Endothelial cell of umbilical vein (primary cell): Measurements from ENCODE around the gene TMOD2. TPM values are rescaled to one million over a fixed set of nuclear protein-coding genes. Genes with fewer than 3 reads are reported as not detected.

Experiments
- BruUV-seq: library from RNA; stranded (reverse); fragments of 400-500 nt; replicated peaks from 2 replicates; lab custom pipeline; 2021; lab: Mats Ljungman, UMichigan
- CTCF ChIA-PET: fragments of 300-600, 350-600 bp; sonication (Branson Sonifier 250); formaldehyde crosslinking; loops from one replicate; lab custom pipeline; 2021; ENCODE audit warnings: antibody characterized with exemption, inconsistent platforms; lab: Charles Lee
- POLR2A ChIA-PET: fragments of 300-600, 350-600 bp; sonication (Branson Sonifier 250); formaldehyde crosslinking; loops from one replicate; lab custom pipeline; 2021; ENCODE audit warnings: antibody characterized with exemption, inconsistent platforms; lab: Charles Lee
- DNase-seq: peaks from one replicate; pipeline ENCODE4 v3.0.0-alpha.2; 2011; ENCODE audit warnings: low read depth, low spot score
- FAIRE-seq: peaks from 2 replicates; lab custom pipeline; 2011; peaks lifted over from hg19 to GRCh38; lab: Jason Lieb, UNC
- H2AFZ ChIP-seq: 2 replicates; pipeline ENCODE4 v1.6.0; 2012; ENCODE audit warnings: low read depth, low read length, control low read depth, inconsistent platforms
- H3K27ac ChIP-seq: 2 replicates; pipeline ENCODE4 v1.5.1; 2011; ENCODE audit warnings: low read depth, mild to moderate bottlenecking, control low read depth, low read length, moderate library complexity; ENCODE audit not compliant: insufficient read depth
- H3K27me3 ChIP-seq, 2 experiments: 2 replicates each; pipeline versions ENCODE4 v1.6.0 to v1.6.1; 2011; ENCODE audit warnings: low read length in 2 of 2, mixed read lengths in 1 of 2; ENCODE audit not compliant: control insufficient read depth in 2 of 2, insufficient read depth in 2 of 2
- H3K36me3 ChIP-seq, 2 experiments: 2 replicates in 1 of 2; 3 replicates in 1 of 2; pipeline ENCODE4 v1.5.1; 2011; ENCODE audit warnings: low read length in 2 of 2, mild to moderate bottlenecking in 1 of 2, moderate library complexity in 1 of 2; ENCODE audit not compliant: control insufficient read depth in 2 of 2, insufficient read depth in 2 of 2; ENCODE audit errors: extremely low read depth in 1 of 2
- H3K4me1 ChIP-seq: 3 replicates; pipeline ENCODE4 v1.5.1; 2011; ENCODE audit warnings: mild to moderate bottlenecking, low read length; ENCODE audit not compliant: control insufficient read depth, insufficient read depth; ENCODE audit errors: extremely low read depth
- H3K4me2 ChIP-seq: 2 replicates; pipeline ENCODE4 v1.6.1; 2011; ENCODE audit warnings: low read length, control low read depth, mixed read lengths; ENCODE audit not compliant: insufficient read depth
- H3K4me3 ChIP-seq, 3 experiments: fragments of 200-600 bp in 1 of 3; sonication (generic), shearing (Covaris generic) in 1 of 3; replicated peaks in 1 of 3; 2 replicates each; pipeline ENCODE4 v1.5.1; 2011 to 2016; ENCODE audit warnings: control low read depth in 3 of 3, low read length in 3 of 3, mild to moderate bottlenecking in 2 of 3, inconsistent platforms in 1 of 3, low read depth in 1 of 3, moderate library complexity in 1 of 3; ENCODE audit not compliant: insufficient read depth in 1 of 3
- H3K79me2 ChIP-seq: 2 replicates; pipeline ENCODE4 v1.6.0; 2012; ENCODE audit warnings: low read length, inconsistent platforms; ENCODE audit not compliant: control insufficient read depth, insufficient read depth
- H3K9ac ChIP-seq: replicated peaks from 2 replicates; pipeline ENCODE3; 2011; ENCODE audit warnings: low read length, control low read depth; ENCODE audit not compliant: insufficient read depth; ENCODE audit errors: extremely low read depth
- H3K9me1 ChIP-seq: replicated peaks from 3 replicates; pipeline ENCODE4 v1.6.0; 2011; ENCODE audit warnings: mild to moderate bottlenecking, low read length; ENCODE audit not compliant: control insufficient read depth, insufficient read depth; ENCODE audit errors: extremely low read depth
- H3K9me3 ChIP-seq: replicated peaks from 2 replicates; pipeline ENCODE4 v1.5.1; 2012; ENCODE audit warnings: low read length, inconsistent platforms; ENCODE audit not compliant: control insufficient read depth, insufficient read depth
- H4K20me1 ChIP-seq: replicated peaks from 2 replicates; pipeline ENCODE3; 2011; ENCODE audit warnings: mild to moderate bottlenecking, low read length; ENCODE audit not compliant: control insufficient read depth, insufficient read depth; ENCODE audit errors: extremely low read depth
- CTCF ChIP-seq, 2 donors: IDR thresholded peaks; 1 replicate in 1 of 2; 2 replicates in 1 of 2; pipeline ENCODE4 v1.5.1; 2011; ENCODE audit warnings: low read length in 2 of 2, mild to moderate bottlenecking in 2 of 2, moderate library complexity in 2 of 2, control low read depth in 1 of 2, inconsistent platforms in 1 of 2, low read depth in 1 of 2; ENCODE audit not compliant: insufficient read depth in 1 of 2; ENCODE audit errors: extremely low read depth in 1 of 2
- FOS ChIP-seq: IDR thresholded peaks from 2 replicates; pipeline ENCODE4 v1.6.1; 2011; ENCODE audit warnings: mild to moderate bottlenecking, low read length, moderate library complexity, borderline replicate concordance; ENCODE audit not compliant: insufficient read depth
- JUN ChIP-seq: IDR thresholded peaks from 2 replicates; pipeline ENCODE4 v1.6.1; 2011; ENCODE audit warnings: borderline replicate concordance, low read depth; ENCODE audit not compliant: insufficient read length, insufficient read depth
- MYC ChIP-seq: IDR thresholded peaks from one replicate; pipeline ENCODE4 v1.6.1; 2011; ENCODE audit warnings: mild to moderate bottlenecking, low read depth, low read length
- dilution Hi-C: fragments of 300-500 bp; cut with MboI; formaldehyde crosslinking; loops from one replicate; pipeline ENCODE4 v1.15.0; 2019; ENCODE audit warnings: low sequenced_read_pairs; ENCODE audit not compliant: extremely low pct_ligation_motif_present
- intact Hi-C: fragments of 100-400 bp; cut with micrococcal nuclease; formaldehyde crosslinking; loops from one replicate; pipeline ENCODE4 v1.10.0; 2022
- polyA plus RNA-seq, 4 experiments: library from polyadenylated mRNA; depleted of rRNA in 3 of 4; stranded (reverse) in 3 of 4; unstranded in 1 of 4; fragments of >200 nt; gene quantifications; 2 replicates each; pipeline versions ENCODE4 v1.2.1 to v1.2.3, GENCODE V29; 2011 to 2012; ENCODE audit warnings: missing spikeins in 1 of 4
- total RNA-seq: library from RNA; stranded (reverse); gene quantifications from 2 replicates; pipeline ENCODE4 v1.2.3, GENCODE V29; 2021
- TF ChIP-seq, protein P1 (sequence below): IDR thresholded peaks from 2 replicates; pipeline ENCODE4 v1.6.1; 2011; ENCODE audit not compliant: insufficient read depth, insufficient read length

TMOD2 gene
- total and polyA plus RNA-seq, 2 donors (not counting 3 experiments of a cell fraction or from before 2014, with no cell fraction given), result 0.46 to 2.7 TPM

- TF ChIP-seq, protein P1, sequence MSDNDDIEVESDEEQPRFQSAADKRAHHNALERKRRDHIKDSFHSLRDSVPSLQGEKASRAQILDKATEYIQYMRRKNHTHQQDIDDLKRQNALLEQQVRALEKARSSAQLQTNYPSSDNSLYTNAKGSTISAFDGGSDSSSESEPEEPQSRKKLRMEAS, result no peak
- no peak for TF ChIP-seq FOS
- no peak for TF ChIP-seq MYC
- Histone ChIP-seq H3K4me1 (peaks cover 8% of the 10 kb centered on the region), H2AFZ (no peak overlapping the region), H3K4me3 (no peak overlapping the region), H3K9ac (no peak overlapping the region), H4K20me1 (peaks cover 13% of the 10 kb centered on the region), H3K27ac (no peak overlapping the region), H3K27me3 (no peaks in the 10 kb centered on the region), H3K36me3 (peaks cover 0 to 2% of the 10 kb centered on the region in 2 experiments), H3K9me1 (no peaks in the 10 kb centered on the region), H3K4me2 (no peak overlapping the region), H3K79me2 (peaks cover 84% of the 10 kb centered on the region), H3K9me3 (no peaks in the 10 kb centered on the region)
- no peak for DNase-seq
- no peak for FAIRE-seq
- no TSS peak for BruUV-seq
- dilution Hi-C loops (no loop called here), intact Hi-C loops (no loop called here)
- POLR2A ChIA-PET, result no interaction called here
- CTCF ChIA-PET, result interaction anchor here (1.0 to 1.7 kb wide), 2 partner anchors 22 to 80 kb away, joined by 3 to 4 read pairs; no protein-coding TSS in a partner anchor
These were observed 105.5 kb downstream of the TMOD2 start for GRCh38 chr15:51856714-51857380.

DNA sequence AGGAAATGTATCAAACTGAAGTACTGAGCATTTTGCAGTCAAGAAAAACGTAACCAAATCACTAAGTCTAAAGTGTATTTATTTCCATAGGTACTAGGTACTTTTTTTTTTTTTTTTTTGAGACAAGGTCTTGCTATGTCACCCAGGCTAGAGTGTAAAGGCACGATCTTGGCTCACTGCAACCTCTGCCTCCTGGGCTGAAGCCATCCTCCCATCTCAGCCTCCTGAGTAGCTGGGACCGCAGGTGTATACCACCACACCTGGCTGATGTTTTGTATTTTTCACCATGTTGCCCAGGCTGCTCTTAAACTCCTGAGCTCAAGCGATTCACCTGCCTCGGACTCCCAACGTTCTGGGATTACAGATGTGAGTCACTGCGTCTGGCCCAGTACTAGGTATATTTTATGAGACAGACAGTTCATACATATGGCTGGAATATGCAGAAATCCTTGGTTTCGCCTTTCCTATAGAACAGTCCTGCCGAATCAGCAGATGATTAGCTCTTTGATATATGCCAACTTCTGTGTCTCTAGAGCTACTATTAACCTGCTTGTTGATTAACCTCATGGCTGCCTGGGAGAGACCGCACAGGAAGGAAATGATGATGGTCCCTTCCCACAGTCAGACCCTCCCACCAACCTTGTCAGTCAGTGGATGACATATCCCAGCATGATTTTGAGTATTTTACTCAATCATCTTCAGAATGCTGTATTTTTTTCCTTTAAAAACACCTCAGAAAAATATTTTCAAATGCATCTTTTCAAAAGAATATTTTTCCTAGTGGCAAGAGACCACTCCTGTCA lies 110.4 kb downstream of the TMOD2 start:
- Histone ChIP-seq H3K79me2 (peaks cover 73% of the 10 kb centered on the region), H2AFZ (no peak overlapping the region), H3K27ac (peak overlapping the region; percentile 55), H3K4me1 (peaks cover 9% of the 10 kb centered on the region), H3K4me2 (peak overlapping the region; percentile 42), H3K9me1 (no peaks in the 10 kb centered on the region), H4K20me1 (peaks cover 8% of the 10 kb centered on the region), H3K4me3 (no peak overlapping the region), H3K9me3 (no peaks in the 10 kb centered on the region), H3K36me3 (peaks cover 6% of the 10 kb centered on the region in 2 experiments), H3K9ac (no peak overlapping the region), H3K27me3 (no peaks in the 10 kb centered on the region)
- POLR2A ChIA-PET, result no interaction called here
- DNase-seq (peak; percentile 67), FAIRE-seq (peak; percentile 67)
- CTCF ChIA-PET, result interaction anchor here (0.9 to 2.1 kb wide), 6 partner anchors 10 to 38 kb away, joined by 3 to 11 read pairs (median 3); no protein-coding TSS in a partner anchor
- no peak for TF ChIP-seq CTCF (IDR thresholded peaks at IDR 0.05; ENCODE audit: extremely low read depth in 1 of 2, insufficient read depth in 1 of 2, low read depth in 1 of 2, low read length in 2 of 2)
- TF ChIP-seq JUN, result peak; percentile 9
- intact Hi-C loops, result loop anchor here (2.0 kb wide), 1 partner anchor 15 kb away; no protein-coding TSS in a partner anchor
- dilution Hi-C loops, result no loop called here
- no TSS peak for BruUV-seq
